ENCODE data around the gene ELAC2.

ELAC2 gene

DNA sequence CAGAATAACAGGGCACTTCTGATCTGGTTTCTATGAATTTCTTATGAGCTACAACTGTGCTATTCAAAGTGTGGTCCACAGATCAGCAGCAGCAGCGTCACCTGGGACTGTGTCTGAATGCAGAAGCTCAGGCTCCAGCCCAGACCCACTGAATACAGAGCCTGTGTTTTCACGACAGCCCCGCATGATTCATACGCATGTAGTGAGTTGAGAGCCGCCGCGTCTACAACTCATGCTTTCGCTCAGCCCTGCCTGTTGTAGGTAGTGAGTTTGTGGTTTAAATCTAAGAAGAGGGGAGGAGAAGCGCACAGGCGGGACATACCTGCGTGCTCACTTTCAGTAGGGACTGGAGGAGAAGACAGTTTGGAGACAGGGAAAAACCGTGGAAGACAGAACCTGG lies 28.5 kb upstream of the ELAC2 start:
- TF ChIP-seq, protein P1, sequence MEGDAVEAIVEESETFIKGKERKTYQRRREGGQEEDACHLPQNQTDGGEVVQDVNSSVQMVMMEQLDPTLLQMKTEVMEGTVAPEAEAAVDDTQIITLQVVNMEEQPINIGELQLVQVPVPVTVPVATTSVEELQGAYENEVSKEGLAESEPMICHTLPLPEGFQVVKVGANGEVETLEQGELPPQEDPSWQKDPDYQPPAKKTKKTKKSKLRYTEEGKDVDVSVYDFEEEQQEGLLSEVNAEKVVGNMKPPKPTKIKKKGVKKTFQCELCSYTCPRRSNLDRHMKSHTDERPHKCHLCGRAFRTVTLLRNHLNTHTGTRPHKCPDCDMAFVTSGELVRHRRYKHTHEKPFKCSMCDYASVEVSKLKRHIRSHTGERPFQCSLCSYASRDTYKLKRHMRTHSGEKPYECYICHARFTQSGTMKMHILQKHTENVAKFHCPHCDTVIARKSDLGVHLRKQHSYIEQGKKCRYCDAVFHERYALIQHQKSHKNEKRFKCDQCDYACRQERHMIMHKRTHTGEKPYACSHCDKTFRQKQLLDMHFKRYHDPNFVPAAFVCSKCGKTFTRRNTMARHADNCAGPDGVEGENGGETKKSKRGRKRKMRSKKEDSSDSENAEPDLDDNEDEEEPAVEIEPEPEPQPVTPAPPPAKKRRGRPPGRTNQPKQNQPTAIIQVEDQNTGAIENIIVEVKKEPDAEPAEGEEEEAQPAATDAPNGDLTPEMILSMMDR (IDR thresholded peaks at IDR 0.05; ENCODE audit: control insufficient read depth, extremely low read depth, insufficient read depth), result no peak
- no peak overlapping the region for H3K4me3 ChIP-seq (ENCODE audit: low read depth, low read length)
- no peak for DNase-seq (ENCODE audit: low read depth)

DNA sequence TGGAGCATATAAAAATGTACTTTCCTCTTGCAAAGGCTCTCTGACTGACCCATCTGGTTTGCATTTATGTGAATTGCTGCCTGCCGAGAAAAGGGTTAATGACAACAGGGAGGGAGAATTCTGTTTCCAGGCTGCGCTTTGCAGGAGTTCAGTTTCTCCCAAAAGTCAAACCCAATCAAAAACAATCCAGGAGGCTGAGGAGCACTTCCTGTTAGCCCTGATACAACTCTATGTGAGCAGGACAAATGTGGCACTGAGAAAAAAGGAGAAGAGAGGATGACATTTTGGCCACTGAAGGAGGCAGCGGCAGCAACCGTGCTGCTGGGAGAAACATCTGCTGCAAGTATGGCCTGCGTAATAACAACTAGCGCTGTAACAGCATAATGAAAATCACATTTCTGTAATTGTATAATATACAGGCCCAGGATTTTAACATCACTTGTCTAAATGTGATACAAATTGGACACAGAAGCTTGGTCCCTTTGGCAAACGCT lies 26.8 kb upstream of the ELAC2 start:
- no peak overlapping the region for H3K4me3 ChIP-seq (ENCODE audit: low read depth, low read length)
- TF ChIP-seq, protein P1 (IDR thresholded peaks at IDR 0.05; ENCODE audit: control insufficient read depth, extremely low read depth, insufficient read depth), result no peak
- DNase-seq (ENCODE audit: low read depth), result no peak

DNA sequence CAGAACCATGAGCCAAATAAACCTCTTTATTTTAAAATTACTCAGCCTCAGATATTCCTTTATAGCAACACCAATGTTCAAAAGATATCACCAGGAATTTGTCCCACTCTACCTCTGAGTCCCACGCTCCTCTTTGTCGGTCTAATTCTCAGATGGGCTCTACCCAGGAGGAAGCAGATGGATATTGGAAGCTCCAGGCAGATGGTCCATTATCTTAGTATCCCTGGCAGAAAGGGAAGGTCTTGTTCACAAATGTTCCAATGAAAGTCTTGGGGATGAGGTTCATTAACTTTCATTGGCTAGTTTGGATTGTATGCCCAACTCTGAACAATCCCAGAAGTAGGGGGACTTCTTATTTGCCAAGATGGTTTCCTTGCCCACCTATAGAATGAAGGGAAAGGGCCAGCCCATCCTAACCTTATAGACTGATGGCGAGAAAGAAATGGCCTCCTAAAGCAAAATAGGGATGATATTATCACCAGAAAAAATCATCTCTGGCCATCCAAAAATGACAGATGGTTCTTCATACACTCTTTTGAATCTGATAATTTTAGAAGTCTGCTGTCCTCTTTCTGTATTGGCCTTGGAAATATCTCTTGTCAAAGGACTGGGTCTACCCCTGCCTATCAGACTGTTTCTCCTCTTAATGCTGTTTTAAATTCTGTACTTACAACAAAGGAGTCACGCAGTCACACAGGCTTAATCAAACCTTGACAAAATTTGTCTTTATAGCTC lies 21.3 kb upstream of the ELAC2 start:
- H3K4me3 ChIP-seq (ENCODE audit: low read depth, low read length), result no peak overlapping the region
- TF ChIP-seq, protein P1 (IDR thresholded peaks at IDR 0.05; ENCODE audit: control insufficient read depth, extremely low read depth, insufficient read depth), result no peak
- DNase-seq (ENCODE audit: low read depth), result no peak

DNA sequence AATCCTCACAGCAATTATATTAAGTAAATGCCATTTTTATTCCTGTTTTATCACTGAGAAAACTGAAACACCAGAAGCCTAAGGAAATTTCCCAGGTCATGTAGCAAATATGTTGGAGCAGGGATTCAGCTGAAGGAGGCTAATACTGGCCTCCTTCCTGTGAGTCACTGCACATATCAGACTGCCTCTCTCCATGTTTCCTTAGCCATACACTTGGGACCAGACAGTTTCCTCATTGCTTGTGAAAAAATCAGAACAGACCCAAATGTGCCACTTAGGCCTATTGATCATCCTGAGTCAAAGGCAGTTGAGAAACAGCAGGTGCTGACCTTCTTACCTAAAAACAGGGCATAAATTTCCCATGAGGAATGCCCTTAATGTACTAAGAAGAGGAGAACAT lies 18.9 kb upstream of the ELAC2 start:
- H3K4me3 ChIP-seq (ENCODE audit: low read depth, low read length), result no peak overlapping the region
- DNase-seq (ENCODE audit: low read depth), result no peak

DNA sequence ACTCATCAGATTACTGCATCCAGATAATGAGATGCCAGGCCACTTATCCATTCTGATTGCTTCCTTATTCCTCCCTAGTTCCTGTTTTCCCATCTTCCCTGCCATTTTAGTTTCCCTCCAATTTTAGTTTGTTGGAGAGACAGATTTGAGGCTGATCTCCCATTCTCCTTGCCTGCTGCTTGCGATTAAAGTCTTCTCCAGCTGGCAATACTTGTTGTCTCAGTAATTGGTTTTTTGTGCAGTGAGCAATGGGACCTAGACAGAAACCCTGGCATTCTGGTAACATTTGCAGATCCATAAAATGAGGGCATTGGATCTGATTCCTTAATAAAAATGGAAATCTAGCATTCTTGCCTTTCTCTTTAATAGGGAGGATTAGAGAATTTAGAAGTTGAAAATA lies 17.6 kb upstream of the ELAC2 start:
- no peak overlapping the region for H3K4me3 ChIP-seq (ENCODE audit: low read depth, low read length)
- no peak for DNase-seq (ENCODE audit: low read depth)
- TF ChIP-seq, protein P1 (IDR thresholded peaks at IDR 0.05; ENCODE audit: control insufficient read depth, extremely low read depth, insufficient read depth), result no peak

More for the DNA sequence above, 18.9 kb upstream of the ELAC2 start:
- TF ChIP-seq, protein P1 (IDR thresholded peaks at IDR 0.05; ENCODE audit: control insufficient read depth, extremely low read depth, insufficient read depth), result no peak

DNA sequence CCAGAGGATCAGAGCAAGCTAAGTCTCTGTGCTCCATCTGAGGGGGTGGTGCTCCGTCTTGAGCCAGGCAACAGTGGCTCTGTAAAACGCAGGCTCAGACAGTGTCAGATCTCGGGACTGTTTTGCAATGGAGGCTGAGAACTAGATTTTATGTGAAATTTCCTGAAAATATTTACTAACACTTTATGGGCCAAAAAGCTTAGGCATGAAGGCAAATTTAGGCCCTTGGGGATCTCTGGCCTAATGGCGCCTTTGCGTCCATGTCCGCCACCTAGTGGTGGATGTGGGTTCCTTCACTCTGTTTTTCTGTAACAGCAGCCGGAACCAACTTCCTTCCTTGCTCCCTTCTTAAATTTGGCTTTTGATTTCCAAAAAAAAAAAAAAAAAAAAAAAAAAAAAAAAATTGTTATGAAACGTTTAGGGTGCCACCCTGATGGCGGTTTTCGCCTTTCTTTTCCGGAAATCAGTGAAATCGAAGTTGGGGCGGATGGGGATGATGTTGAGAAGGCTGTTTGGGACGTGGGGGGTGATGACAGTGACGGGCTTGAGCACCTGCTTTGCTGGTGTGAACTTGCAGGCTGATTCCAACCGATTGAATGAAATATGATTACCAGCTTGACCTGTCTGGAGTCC lies 14.0 kb upstream of the ELAC2 start:
- TF ChIP-seq, protein P1 (IDR thresholded peaks at IDR 0.05; ENCODE audit: control insufficient read depth, extremely low read depth, insufficient read depth), result peak; percentile 78
- no peak overlapping the region for H3K4me3 ChIP-seq (ENCODE audit: low read depth, low read length)
- DNase-seq (ENCODE audit: low read depth), result peak; percentile 7
